HG02840 (cell line): Measurements from ENCODE around the gene SNX22.

ENCODE experiments used
- ATAC-seq: cut with Tn5 transposase; IDR thresholded peaks from one replicate; pipeline ENCODE4 v1.9.1; 2021; ENCODE audit warnings: mild to moderate bottlenecking, moderate library complexity, moderate number of reproducible peaks; ENCODE audit not compliant: unreplicated experiment, low FRiP score

The SNX22 gene

DNA sequence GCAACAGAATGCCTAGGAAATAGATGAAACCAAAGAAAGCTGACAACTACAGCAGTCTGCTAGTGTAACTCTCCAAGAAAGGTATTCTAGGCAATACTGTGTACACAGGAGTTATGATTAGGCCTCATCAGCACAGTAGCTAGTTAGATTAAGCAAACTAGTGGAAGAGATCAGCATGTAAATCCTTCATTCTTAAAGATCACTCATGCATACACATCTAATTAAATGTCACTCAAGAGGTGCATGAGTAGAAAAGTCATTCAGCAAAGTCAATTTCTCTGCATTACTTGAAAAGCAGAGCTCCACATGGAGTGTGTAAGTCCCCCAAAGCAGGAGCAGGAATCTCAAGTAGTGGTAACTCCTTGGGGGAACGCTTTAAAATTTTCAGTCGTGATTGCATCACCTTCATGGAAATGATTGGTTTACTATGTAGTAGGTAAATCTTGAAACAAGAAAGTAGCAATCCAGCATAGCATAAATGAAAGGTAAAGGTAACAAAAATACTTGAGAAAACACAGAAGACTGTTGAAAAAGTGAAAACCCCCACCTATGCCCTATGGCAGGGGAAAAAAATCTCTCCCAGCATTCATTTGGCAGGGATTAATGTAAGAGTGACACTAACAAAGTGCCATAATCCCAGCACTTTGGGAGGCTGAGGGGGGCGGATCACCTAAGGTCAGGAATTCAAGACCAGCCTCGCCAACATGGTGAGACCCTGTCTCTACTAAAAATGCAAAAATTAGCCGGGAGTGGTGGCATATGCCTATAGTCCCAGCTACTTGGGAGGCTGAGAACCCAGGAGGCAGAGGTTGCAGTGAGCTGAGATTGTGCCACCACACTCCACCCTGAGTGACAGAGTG, 40.7 kb downstream of the SNX22 start:
- ATAC-seq = no peak

DNA sequence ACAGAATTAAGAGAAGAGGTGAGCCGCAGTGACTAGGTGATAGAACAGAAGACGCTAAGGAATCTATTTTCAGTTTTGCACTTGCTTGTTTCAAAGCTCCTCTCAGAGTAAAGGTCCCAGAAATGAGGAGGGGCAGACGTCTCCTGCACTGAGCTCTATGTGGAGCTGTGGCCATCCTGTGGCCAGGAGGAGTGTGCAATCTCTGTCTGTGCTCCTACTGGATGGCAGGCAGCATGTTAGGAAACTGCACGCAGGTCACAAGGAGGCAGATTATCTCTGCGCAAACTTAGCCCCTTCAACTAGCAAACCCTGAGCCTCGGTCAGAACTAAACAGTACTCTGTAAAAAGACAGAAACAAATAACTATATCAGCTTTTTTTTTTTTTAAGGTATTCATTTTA, 42.4 kb downstream of the SNX22 start:
- no peak for ATAC-seq

DNA sequence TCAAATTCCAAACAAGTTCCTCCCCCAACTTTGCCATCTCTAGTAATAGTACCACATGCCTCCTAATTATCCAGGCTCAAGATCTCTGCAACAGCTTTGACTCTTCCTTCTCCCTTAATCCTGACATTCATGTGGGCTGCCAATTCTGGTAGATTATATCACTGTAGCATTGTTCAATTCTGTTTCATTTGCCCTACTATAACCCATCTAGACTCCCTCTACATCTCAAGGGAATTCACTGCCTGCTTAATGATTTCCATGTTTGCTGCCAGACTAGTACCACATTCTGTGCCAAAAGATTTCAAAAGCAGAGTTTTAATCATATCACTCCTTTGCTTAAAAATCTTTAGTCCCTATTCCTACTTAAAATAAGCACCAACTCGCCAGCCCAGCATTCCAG, 45.9 kb downstream of the SNX22 start:
- ATAC-seq = no peak

DNA sequence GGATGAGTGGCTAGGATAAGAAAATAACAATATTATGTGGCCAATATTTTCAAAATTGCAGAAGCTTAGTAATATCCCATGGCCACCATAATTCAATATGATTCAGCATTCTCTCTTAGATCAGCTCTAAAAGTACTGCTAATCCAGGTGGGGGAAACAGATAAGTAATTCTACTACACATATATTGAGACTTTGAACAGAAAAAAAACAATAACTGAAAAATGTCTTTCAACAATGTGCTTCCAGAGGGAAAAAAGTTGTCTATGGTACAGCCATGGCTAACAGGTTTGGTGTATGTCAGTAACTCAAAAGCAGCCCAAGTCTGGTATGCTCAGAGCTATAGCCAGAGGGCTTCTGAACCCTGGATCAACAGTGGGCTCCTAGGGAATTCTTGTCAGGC, 53.7 kb downstream of the SNX22 start:
- no peak for ATAC-seq
